H1 (cell line): Measurements from ENCODE around the gene ADPRH. TPM values are rescaled to one million over a fixed set of nuclear protein-coding genes. Genes with fewer than 3 reads are reported as not detected.

Source experiments
- CTCF ChIA-PET: fragments of 300-600 bp; sonication (Branson Sonifier 250); formaldehyde crosslinking; loops from one replicate; lab custom pipeline; 2021; ENCODE audit not compliant: partially characterized antibody; lab: Charles Lee
- POLR2A ChIA-PET: fragments of 300-600 bp; sonication (Branson Sonifier 250); formaldehyde crosslinking; loops from one replicate; lab custom pipeline; 2021; ENCODE audit warnings: inconsistent platforms; ENCODE audit not compliant: partially characterized antibody; lab: Charles Lee
- DNase-seq, 2 experiments: peaks; one replicate each; pipeline versions ENCODE4 v3.0.0 to v3.0.0-alpha.2; 2010 to 2022; ENCODE audit warnings: low spot score in 2 of 2, low read depth in 1 of 2, mixed read lengths in 1 of 2
- FAIRE-seq: peaks from 2 replicates; lab custom pipeline; 2011; peaks lifted over from hg19 to GRCh38; lab: Jason Lieb, UNC
- H2AFZ ChIP-seq: 2 replicates; pipeline ENCODE4 v1.8.1; 2012; ENCODE audit warnings: low read length, inconsistent platforms
- H2AK5ac ChIP-seq: 2 replicates; pipeline ENCODE4 v1.6.1; 2013; ENCODE audit warnings: low read depth, low read length
- H2BK120ac ChIP-seq: replicated peaks from 2 replicates; pipeline ENCODE3; 2013; ENCODE audit warnings: low read depth, low read length, inconsistent platforms
- H2BK12ac ChIP-seq: 2 replicates; pipeline ENCODE4 v1.6.1; 2013; ENCODE audit warnings: low read depth, low read length
- H2BK15ac ChIP-seq: 2 replicates; pipeline ENCODE4 v1.6.1; 2013; ENCODE audit warnings: low read length
- H2BK20ac ChIP-seq: 2 replicates; pipeline ENCODE4 v1.6.1; 2013; ENCODE audit warnings: low read length
- H2BK5ac ChIP-seq: 2 replicates; pipeline ENCODE4 v1.6.1; 2013; ENCODE audit warnings: low read depth, low read length
- H3K14ac ChIP-seq: 2 replicates; pipeline ENCODE4 v1.6.1; 2013; ENCODE audit warnings: inconsistent platforms; ENCODE audit not compliant: insufficient read length
- H3K18ac ChIP-seq: 2 replicates; pipeline ENCODE4 v1.6.1; 2013; ENCODE audit warnings: low read length; ENCODE audit errors: extremely low read depth
- H3K23ac ChIP-seq: 2 replicates; pipeline ENCODE4 v1.6.1; 2013; ENCODE audit warnings: inconsistent platforms; ENCODE audit not compliant: insufficient read length
- H3K23me2 ChIP-seq: 2 replicates; pipeline ENCODE4 v1.6.1; 2013; ENCODE audit warnings: low read depth, low read length
- H3K27ac ChIP-seq: 2 replicates; pipeline ENCODE4 v1.6.1; 2011; ENCODE audit warnings: low read depth, low read length, inconsistent platforms
- H3K27me3 ChIP-seq, 4 experiments: replicated peaks in 1 of 4; 1 replicate in 1 of 4; 2 replicates in 3 of 4; pipeline versions ENCODE4 v1.6.1 to v1.8.1; 2011 to 2013; ENCODE audit warnings: low read length in 3 of 4, mild to moderate bottlenecking in 3 of 4, inconsistent platforms in 2 of 4, mixed read lengths in 2 of 4, moderate library complexity in 1 of 4; ENCODE audit not compliant: control insufficient read depth in 3 of 4, insufficient read depth in 3 of 4; ENCODE audit errors: extremely low read depth in 1 of 4
- H3K36me3 ChIP-seq, 4 experiments: 2 replicates each; pipeline versions ENCODE4 v1.6.1 to v1.8.1; 2011 to 2013; ENCODE audit warnings: mild to moderate bottlenecking in 4 of 4, low read length in 3 of 4, moderate library complexity in 2 of 4, control low read depth in 1 of 4, inconsistent platforms in 1 of 4; ENCODE audit not compliant: insufficient read depth in 4 of 4, control insufficient read depth in 2 of 4
- H3K4ac ChIP-seq: replicated peaks from 2 replicates; pipeline ENCODE3; 2013; ENCODE audit warnings: low read length, low read depth, mixed read lengths, inconsistent platforms; ENCODE audit not compliant: insufficient read length
- H3K4me1 ChIP-seq, 4 experiments: replicated peaks in 1 of 4; 1 replicate in 1 of 4; 2 replicates in 3 of 4; pipeline versions ENCODE4 v1.6.1 to v1.8.1; 2011 to 2013; ENCODE audit warnings: low read length in 3 of 4, inconsistent platforms in 2 of 4, mixed read lengths in 1 of 4; ENCODE audit not compliant: insufficient read depth in 4 of 4, control insufficient read depth in 3 of 4
- H3K4me2 ChIP-seq, 2 experiments: 2 replicates each; pipeline versions ENCODE4 v1.6.1 to v1.8.1; 2011 to 2013; ENCODE audit warnings: low read depth in 2 of 2, low read length in 2 of 2, control low read depth in 1 of 2, inconsistent platforms in 1 of 2, mild to moderate bottlenecking in 1 of 2; ENCODE audit not compliant: insufficient read depth in 1 of 2
- H3K4me3 ChIP-seq, 4 experiments: fragments of 200-600, 300-600 bp in 1 of 4; sonication (generic), shearing (Covaris generic), sonication (Bioruptor Twin) in 1 of 4; 2 replicates each; pipeline versions ENCODE4 v1.5.1 to v1.8.1; 2011 to 2016; ENCODE audit warnings: low read length in 4 of 4, low read depth in 3 of 4, control low read depth in 2 of 4, inconsistent platforms in 2 of 4, mild to moderate bottlenecking in 2 of 4, mixed read lengths in 1 of 4, moderate library complexity in 1 of 4; ENCODE audit not compliant: insufficient read depth in 2 of 4; ENCODE audit errors: extremely low read depth in 1 of 4
- H3K56ac ChIP-seq: replicated peaks from 2 replicates; pipeline ENCODE3; 2013; ENCODE audit warnings: low read depth, mild to moderate bottlenecking, mixed read lengths, low read length, inconsistent platforms; ENCODE audit not compliant: insufficient read length
- H3K79me1 ChIP-seq: 2 replicates; pipeline ENCODE4 v1.6.1; 2013; ENCODE audit warnings: low read depth, low read length, control low read depth
- H3K79me2 ChIP-seq, 2 experiments: 2 replicates each; pipeline versions ENCODE4 v1.6.1 to v1.8.1; 2012 to 2013; ENCODE audit warnings: low read length in 2 of 2, mild to moderate bottlenecking in 2 of 2, inconsistent platforms in 1 of 2; ENCODE audit not compliant: insufficient read depth in 2 of 2, control insufficient read depth in 1 of 2
- H3K9ac ChIP-seq, 4 experiments: replicated peaks in 1 of 4; 1 replicate in 1 of 4; 2 replicates in 3 of 4; pipeline versions ENCODE4 v1.6.1 to v1.8.1; 2011 to 2013; ENCODE audit warnings: low read depth in 3 of 4, low read length in 3 of 4, control low read depth in 2 of 4, mild to moderate bottlenecking in 2 of 4, moderate library complexity in 2 of 4, inconsistent platforms in 1 of 4; ENCODE audit errors: extremely low read depth in 1 of 4
- H3K9me3 ChIP-seq, 2 experiments: 2 replicates each; pipeline versions ENCODE4 v1.6.1 to v1.8.1; 2012 to 2013; ENCODE audit warnings: mild to moderate bottlenecking in 2 of 2, moderate library complexity in 2 of 2, control low read depth in 1 of 2, inconsistent platforms in 1 of 2, low read depth in 1 of 2, low read length in 1 of 2, mixed read lengths in 1 of 2; ENCODE audit not compliant: insufficient read depth in 2 of 2
- H4K20me1 ChIP-seq, 2 experiments: replicated peaks in 1 of 2; 2 replicates each; pipeline versions ENCODE3 to v1.8.1; 2011 to 2013; ENCODE audit warnings: inconsistent platforms in 2 of 2, low read length in 2 of 2, mild to moderate bottlenecking in 1 of 2; ENCODE audit not compliant: insufficient read depth in 2 of 2, control insufficient read depth in 1 of 2
- H4K5ac ChIP-seq: 2 replicates; pipeline ENCODE4 v1.6.1; 2013; ENCODE audit warnings: low read length, low read depth, mixed read lengths, inconsistent platforms; ENCODE audit not compliant: insufficient read length
- H4K8ac ChIP-seq: 2 replicates; pipeline ENCODE4 v1.8.0; 2013; ENCODE audit warnings: mild to moderate bottlenecking, moderate library complexity, low read length, inconsistent platforms; ENCODE audit not compliant: insufficient read depth; ENCODE audit errors: extremely low read depth
- H4K91ac ChIP-seq: replicated peaks from 2 replicates; pipeline ENCODE3; 2013; ENCODE audit warnings: low read length, mixed read lengths, inconsistent platforms; ENCODE audit not compliant: insufficient read length
- ASH2L ChIP-seq: fragments of 200-600, 300-600 bp; sonication (generic); IDR thresholded peaks from one replicate; pipeline ENCODE4 v1.7.1; 2017; ENCODE audit warnings: low read length
- CBX8 ChIP-seq: fragments of 300-800, 300-1000 bp; sonication (generic); IDR thresholded peaks from 2 replicates; pipeline ENCODE4 v1.7.1; 2016; ENCODE audit warnings: low read depth, low read length, borderline replicate concordance
- FOSL1 ChIP-seq: IDR thresholded peaks from 2 replicates; pipeline ENCODE4 v1.6.1; 2011; ENCODE audit warnings: mild to moderate bottlenecking, low read depth, low read length, moderate library complexity; ENCODE audit not compliant: insufficient read depth
- GABPA ChIP-seq: IDR thresholded peaks from 2 replicates; pipeline ENCODE4 v1.6.1; 2011; ENCODE audit warnings: mild to moderate bottlenecking, low read length, moderate library complexity, borderline replicate concordance; ENCODE audit not compliant: insufficient read depth
- HDAC2 ChIP-seq, 2 experiments: fragments of 300-600 bp in 1 of 2; sonication (generic) in 1 of 2; IDR thresholded peaks; 2 replicates each; pipeline ENCODE4 v1.6.1; 2011 to 2012; ENCODE audit warnings: low read depth in 2 of 2, low read length in 2 of 2, mild to moderate bottlenecking in 2 of 2, moderate library complexity in 2 of 2, borderline replicate concordance in 1 of 2, inconsistent platforms in 1 of 2
- RAD21 ChIP-seq, 2 experiments: IDR thresholded peaks in 1 of 2; conservative IDR thresholded peaks in 1 of 2; 2 replicates each; pipeline ENCODE4 v1.6.1; 2011; ENCODE audit warnings: low read depth in 2 of 2, low read length in 2 of 2, improper control_type of control experiment in 1 of 2, inconsistent platforms in 1 of 2, mild to moderate bottlenecking in 1 of 2, moderate library complexity in 1 of 2
- RBBP5 ChIP-seq: IDR thresholded peaks from 2 replicates; pipeline ENCODE4 v1.7.1; 2012; ENCODE audit warnings: low read depth, mild to moderate bottlenecking, inconsistent platforms, low read length, moderate library complexity, borderline replicate concordance
- ZNF274 ChIP-seq: IDR thresholded peaks from 2 replicates; pipeline ENCODE4 v1.7.0; 2012; ENCODE audit warnings: low read length, borderline replicate concordance; ENCODE audit errors: extremely low read depth
- WGBS, 2 experiments: shearing (Covaris generic) in 1 of 2; methylation state at CpG; one replicate each; pipeline versions ENCODE4 v1.1.6 to v1.1.7; 2013 to 2015; ENCODE audit warnings: low lambda C conversion rate in 2 of 2, mixed read lengths in 2 of 2, inconsistent platforms in 1 of 2, low coverage in 1 of 2, missing lambda C conversion rate in 1 of 2; ENCODE audit not compliant: insufficient replicate concordance in 2 of 2, insufficient coverage in 1 of 2, insufficient read length in 1 of 2; ENCODE audit errors: extremely low coverage in 1 of 2, missing lambda C conversion rate in 1 of 2; 5-methylcytosine and 5-hydroxymethylcytosine counted together
- polyA plus RNA-seq, 7 experiments: library from polyadenylated mRNA; depleted of rRNA in 3 of 7; stranded (reverse) in 5 of 7; unstranded in 2 of 7; fragments of >200 nt in 5 of 7; fragments of 200-250 nt in 2 of 7; gene quantifications; 1 replicate in 5 of 7; 2 replicates in 1 of 7; 4 replicates in 1 of 7; pipeline versions ENCODE4 v1.2.1 to v1.2.3, GENCODE V29; 2011 to 2013; ENCODE audit warnings: missing spikeins in 2 of 7, mixed read lengths in 2 of 7
- total RNA-seq: library from RNA; stranded (reverse); fragmentation: NEBNext Ultra II Directional; extraction: Animal tissue kit (Norgen Biotek cat#: 25700); gene quantifications from 2 replicates; pipeline ENCODE4 v1.2.1, GENCODE V29; 2021

Gene ADPRH
- total and polyA plus RNA-seq, 2 of the 8 experiments (the other 6 are each of a cell fraction or from before 2014, with no cell fraction given): 2.6 to 4.2 TPM

DNA sequence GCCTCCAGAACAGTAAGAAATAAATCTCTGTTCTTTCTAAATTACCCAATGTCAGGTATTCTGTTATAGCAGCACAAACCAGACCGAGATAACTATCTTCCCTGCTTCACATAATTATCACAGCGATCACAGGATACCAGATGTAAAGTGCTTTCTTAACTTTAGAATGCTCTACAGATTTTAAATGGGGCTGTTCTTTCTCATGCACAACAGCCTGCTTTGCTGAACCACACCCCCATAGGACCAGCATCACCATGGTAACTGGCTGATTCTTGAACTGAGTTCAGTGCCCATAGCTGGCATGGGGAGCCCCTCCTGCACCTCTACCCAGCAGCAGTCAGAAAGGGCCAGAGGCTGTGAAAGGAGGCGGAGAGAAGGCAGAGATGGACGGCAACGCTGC, 27.7 kb upstream of the ADPRH start:
- H4K91ac ChIP-seq: no peak overlapping the region
- 0 out of 2 replicates have a peak overlapping the region, but pooled peaks have one; percentile 17 for H2AK5ac ChIP-seq
- no peak overlapping the region for H3K4me2 ChIP-seq
- no peak overlapping the region for H2BK15ac ChIP-seq
- H3K23me2 ChIP-seq: no peaks in the 10 kb centered on the region
- H3K56ac ChIP-seq: no peak overlapping the region
- H3K14ac ChIP-seq: no peak overlapping the region
- H4K20me1 ChIP-seq: no peaks in the 10 kb centered on the region
- peak overlapping the region; percentile 82; the same call in 1 of the 2 replicates for H2AFZ ChIP-seq
- no peak overlapping the region for H3K4ac ChIP-seq
- H3K4me1 ChIP-seq: peaks cover 0 to 4% (median 0%) of the 10 kb centered on the region in 4 experiments; a peak in 2 of 7 replicates
- DNase-seq: no peak
- H3K79me2 ChIP-seq: no peaks in the 10 kb centered on the region
- H2BK5ac ChIP-seq: no peak overlapping the region
- H3K9me3 ChIP-seq: no peaks in the 10 kb centered on the region
- H3K79me1 ChIP-seq: no peaks in the 10 kb centered on the region
- no peak overlapping the region for H3K27ac ChIP-seq
- H3K27me3 ChIP-seq: no peaks in the 10 kb centered on the region
- H3K36me3 ChIP-seq: no peaks in the 10 kb centered on the region
- no peak overlapping the region for H3K4me3 ChIP-seq
- H2BK12ac ChIP-seq: no peak overlapping the region; the same call in 1 of the 2 replicates
- no peak overlapping the region for H2BK120ac ChIP-seq
- no peak overlapping the region for H3K18ac ChIP-seq
- peak overlapping the region; percentile 21; the same call in 1 of the 2 replicates for H2BK20ac ChIP-seq
- FAIRE-seq: no peak
- no peak overlapping the region for H3K9ac ChIP-seq
- ChIA-PET POLR2A (interaction anchor here (1.1 kb wide), 1 partner anchor 51 kb away, joined by 3 read pairs; no protein-coding TSS in a partner anchor), CTCF (interaction anchor here (1.0 kb wide), 1 partner anchor 22 kb away, joined by 3 read pairs; no protein-coding TSS in a partner anchor)
- 84% methylated on average over 5 of the region's 5 CpGs; no CpG with 5 or more reads in 1 of the 2 experiments for WGBS, 2 experiments
- H4K5ac ChIP-seq: no peak overlapping the region
- H3K23ac ChIP-seq: no peak overlapping the region
- no peak for TF ChIP-seq ASH2L
- TF ChIP-seq CBX8: no peak
- TF ChIP-seq HDAC2 (IDR thresholded peaks at IDR 0.05; ENCODE audit: borderline replicate concordance in 1 of 2, low read depth in 2 of 2, low read length in 2 of 2): no peak
- TF ChIP-seq FOSL1: no peak
- TF ChIP-seq RBBP5: no peak
- no peak for TF ChIP-seq ZNF274
- no peak for TF ChIP-seq RAD21 (IDR thresholded peaks at IDR 0.05 in 1 of 2, conservative IDR thresholded peaks at IDR 0.05 in 1 of 2; ENCODE audit: low read depth in 2 of 2, low read length in 2 of 2)
- no peak for TF ChIP-seq GABPA
- no peak overlapping the region for H4K8ac ChIP-seq
